PFSK-1 (cell line): ENCODE measurements around the gene CDCA8.

Experiments
- FOXP2 ChIP-seq: optimal IDR thresholded peaks from 2 replicates; pipeline ENCODE3; 2011; ENCODE audit warnings: borderline replicate concordance, control low read depth, inconsistent platforms; ENCODE audit not compliant: insufficient read depth; ENCODE audit errors: extremely low read length, extremely low read depth
- POLR2AphosphoS5 ChIP-seq: IDR thresholded peaks from 2 replicates; pipeline ENCODE4 v1.6.1; 2012; ENCODE audit warnings: low read depth, mild to moderate bottlenecking, control low read depth, low read length, moderate library complexity
- SIN3A ChIP-seq: IDR thresholded peaks from 2 replicates; pipeline ENCODE4 v1.6.1; 2012; ENCODE audit warnings: mild to moderate bottlenecking, low read length, moderate library complexity, borderline replicate concordance; ENCODE audit not compliant: insufficient read depth
- TAF1 ChIP-seq: IDR thresholded peaks from 2 replicates; pipeline ENCODE4 v1.6.1; 2012; ENCODE audit warnings: low read length, control low read depth, borderline replicate concordance; ENCODE audit not compliant: insufficient read depth
- TF ChIP-seq, protein P1 (sequence below), 2 experiments: IDR thresholded peaks; 2 replicates each; pipeline versions ENCODE4 v1.6.1 to v1.8.0; 2011 to 2012; ENCODE audit warnings: low read depth in 2 of 2, low read length in 2 of 2, control low read depth in 1 of 2, inconsistent platforms in 1 of 2, mild to moderate bottlenecking in 1 of 2, moderate library complexity in 1 of 2; ENCODE audit not compliant: insufficient read depth in 1 of 2

DNA sequence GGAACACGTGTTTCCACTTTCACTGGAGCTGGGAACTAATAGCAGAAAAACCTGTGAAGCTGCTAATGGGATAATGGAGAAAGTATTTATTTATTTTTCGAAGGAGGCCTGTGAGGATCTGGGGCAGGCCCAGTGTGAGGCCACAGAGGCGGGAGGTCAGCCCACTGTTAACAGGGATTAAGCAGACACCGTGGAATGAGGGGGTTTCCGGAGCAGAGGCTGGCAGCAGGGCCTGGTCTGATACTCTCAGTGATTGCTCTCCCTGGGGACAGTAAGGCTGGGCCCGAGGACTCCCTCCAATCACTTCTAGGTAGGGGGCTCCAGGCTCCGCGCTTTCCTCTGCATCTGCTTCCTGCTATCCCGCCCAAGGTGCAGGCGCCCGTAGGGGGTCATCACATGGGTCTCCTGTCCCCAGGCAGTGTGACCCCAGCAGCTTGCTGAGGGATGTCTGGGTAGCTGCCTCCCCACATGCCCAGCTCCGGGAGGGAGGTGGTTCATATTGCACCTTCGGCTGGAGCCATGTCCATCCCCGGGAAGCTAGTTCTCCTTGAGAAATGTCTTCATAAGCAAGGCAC lies 28.8 kb upstream of the CDCA8 start:
- TF ChIP-seq POLR2AphosphoS5 (no peak), TAF1 (no peak), SIN3A (no peak), FOXP2 (no peak)
- TF ChIP-seq, protein P1, sequence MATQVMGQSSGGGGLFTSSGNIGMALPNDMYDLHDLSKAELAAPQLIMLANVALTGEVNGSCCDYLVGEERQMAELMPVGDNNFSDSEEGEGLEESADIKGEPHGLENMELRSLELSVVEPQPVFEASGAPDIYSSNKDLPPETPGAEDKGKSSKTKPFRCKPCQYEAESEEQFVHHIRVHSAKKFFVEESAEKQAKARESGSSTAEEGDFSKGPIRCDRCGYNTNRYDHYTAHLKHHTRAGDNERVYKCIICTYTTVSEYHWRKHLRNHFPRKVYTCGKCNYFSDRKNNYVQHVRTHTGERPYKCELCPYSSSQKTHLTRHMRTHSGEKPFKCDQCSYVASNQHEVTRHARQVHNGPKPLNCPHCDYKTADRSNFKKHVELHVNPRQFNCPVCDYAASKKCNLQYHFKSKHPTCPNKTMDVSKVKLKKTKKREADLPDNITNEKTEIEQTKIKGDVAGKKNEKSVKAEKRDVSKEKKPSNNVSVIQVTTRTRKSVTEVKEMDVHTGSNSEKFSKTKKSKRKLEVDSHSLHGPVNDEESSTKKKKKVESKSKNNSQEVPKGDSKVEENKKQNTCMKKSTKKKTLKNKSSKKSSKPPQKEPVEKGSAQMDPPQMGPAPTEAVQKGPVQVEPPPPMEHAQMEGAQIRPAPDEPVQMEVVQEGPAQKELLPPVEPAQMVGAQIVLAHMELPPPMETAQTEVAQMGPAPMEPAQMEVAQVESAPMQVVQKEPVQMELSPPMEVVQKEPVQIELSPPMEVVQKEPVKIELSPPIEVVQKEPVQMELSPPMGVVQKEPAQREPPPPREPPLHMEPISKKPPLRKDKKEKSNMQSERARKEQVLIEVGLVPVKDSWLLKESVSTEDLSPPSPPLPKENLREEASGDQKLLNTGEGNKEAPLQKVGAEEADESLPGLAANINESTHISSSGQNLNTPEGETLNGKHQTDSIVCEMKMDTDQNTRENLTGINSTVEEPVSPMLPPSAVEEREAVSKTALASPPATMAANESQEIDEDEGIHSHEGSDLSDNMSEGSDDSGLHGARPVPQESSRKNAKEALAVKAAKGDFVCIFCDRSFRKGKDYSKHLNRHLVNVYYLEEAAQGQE (IDR thresholded peaks at IDR 0.05; ENCODE audit: insufficient read depth in 1 of 2, low read depth in 2 of 2, low read length in 2 of 2), result no peak
